H1 (cell line): ENCODE data around the gene STK31. TPM values are rescaled to one million over a fixed set of nuclear protein-coding genes. Genes with fewer than 3 reads are reported as not detected.

Source experiments
- CTCF ChIA-PET: fragments of 300-600 bp; sonication (Branson Sonifier 250); formaldehyde crosslinking; loops from one replicate; lab custom pipeline; 2021; ENCODE audit not compliant: partially characterized antibody; lab: Charles Lee
- POLR2A ChIA-PET: fragments of 300-600 bp; sonication (Branson Sonifier 250); formaldehyde crosslinking; loops from one replicate; lab custom pipeline; 2021; ENCODE audit warnings: inconsistent platforms; ENCODE audit not compliant: partially characterized antibody; lab: Charles Lee
- DNase-seq, 2 experiments: peaks; one replicate each; pipeline versions ENCODE4 v3.0.0 to v3.0.0-alpha.2; 2010 to 2022; ENCODE audit warnings: low spot score in 2 of 2, low read depth in 1 of 2, mixed read lengths in 1 of 2
- FAIRE-seq: peaks from 2 replicates; lab custom pipeline; 2011; peaks lifted over from hg19 to GRCh38; lab: Jason Lieb, UNC
- H2AFZ ChIP-seq: 2 replicates; pipeline ENCODE4 v1.8.1; 2012; ENCODE audit warnings: low read length, inconsistent platforms
- H2AK5ac ChIP-seq: 2 replicates; pipeline ENCODE4 v1.6.1; 2013; ENCODE audit warnings: low read depth, low read length
- H2BK120ac ChIP-seq: replicated peaks from 2 replicates; pipeline ENCODE3; 2013; ENCODE audit warnings: low read depth, low read length, inconsistent platforms
- H2BK12ac ChIP-seq: 2 replicates; pipeline ENCODE4 v1.6.1; 2013; ENCODE audit warnings: low read depth, low read length
- H2BK15ac ChIP-seq: 2 replicates; pipeline ENCODE4 v1.6.1; 2013; ENCODE audit warnings: low read length
- H2BK20ac ChIP-seq: 2 replicates; pipeline ENCODE4 v1.6.1; 2013; ENCODE audit warnings: low read length
- H2BK5ac ChIP-seq: 2 replicates; pipeline ENCODE4 v1.6.1; 2013; ENCODE audit warnings: low read depth, low read length
- H3K14ac ChIP-seq: 2 replicates; pipeline ENCODE4 v1.6.1; 2013; ENCODE audit warnings: inconsistent platforms; ENCODE audit not compliant: insufficient read length
- H3K18ac ChIP-seq: 2 replicates; pipeline ENCODE4 v1.6.1; 2013; ENCODE audit warnings: low read length; ENCODE audit errors: extremely low read depth
- H3K23ac ChIP-seq: 2 replicates; pipeline ENCODE4 v1.6.1; 2013; ENCODE audit warnings: inconsistent platforms; ENCODE audit not compliant: insufficient read length
- H3K23me2 ChIP-seq: 2 replicates; pipeline ENCODE4 v1.6.1; 2013; ENCODE audit warnings: low read depth, low read length
- H3K27ac ChIP-seq: 2 replicates; pipeline ENCODE4 v1.6.1; 2011; ENCODE audit warnings: low read depth, low read length, inconsistent platforms
- H3K27me3 ChIP-seq, 4 experiments: replicated peaks in 1 of 4; 1 replicate in 1 of 4; 2 replicates in 3 of 4; pipeline versions ENCODE4 v1.6.1 to v1.8.1; 2011 to 2013; ENCODE audit warnings: low read length in 3 of 4, mild to moderate bottlenecking in 3 of 4, inconsistent platforms in 2 of 4, mixed read lengths in 2 of 4, moderate library complexity in 1 of 4; ENCODE audit not compliant: control insufficient read depth in 3 of 4, insufficient read depth in 3 of 4; ENCODE audit errors: extremely low read depth in 1 of 4
- H3K36me3 ChIP-seq, 4 experiments: 2 replicates each; pipeline versions ENCODE4 v1.6.1 to v1.8.1; 2011 to 2013; ENCODE audit warnings: mild to moderate bottlenecking in 4 of 4, low read length in 3 of 4, moderate library complexity in 2 of 4, control low read depth in 1 of 4, inconsistent platforms in 1 of 4; ENCODE audit not compliant: insufficient read depth in 4 of 4, control insufficient read depth in 2 of 4
- H3K4ac ChIP-seq: replicated peaks from 2 replicates; pipeline ENCODE3; 2013; ENCODE audit warnings: low read length, low read depth, mixed read lengths, inconsistent platforms; ENCODE audit not compliant: insufficient read length
- H3K4me1 ChIP-seq, 4 experiments: replicated peaks in 1 of 4; 1 replicate in 1 of 4; 2 replicates in 3 of 4; pipeline versions ENCODE4 v1.6.1 to v1.8.1; 2011 to 2013; ENCODE audit warnings: low read length in 3 of 4, inconsistent platforms in 2 of 4, mixed read lengths in 1 of 4; ENCODE audit not compliant: insufficient read depth in 4 of 4, control insufficient read depth in 3 of 4
- H3K4me2 ChIP-seq, 2 experiments: 2 replicates each; pipeline versions ENCODE4 v1.6.1 to v1.8.1; 2011 to 2013; ENCODE audit warnings: low read depth in 2 of 2, low read length in 2 of 2, control low read depth in 1 of 2, inconsistent platforms in 1 of 2, mild to moderate bottlenecking in 1 of 2; ENCODE audit not compliant: insufficient read depth in 1 of 2
- H3K4me3 ChIP-seq, 4 experiments: fragments of 200-600, 300-600 bp in 1 of 4; sonication (generic), shearing (Covaris generic), sonication (Bioruptor Twin) in 1 of 4; 2 replicates each; pipeline versions ENCODE4 v1.5.1 to v1.8.1; 2011 to 2016; ENCODE audit warnings: low read length in 4 of 4, low read depth in 3 of 4, control low read depth in 2 of 4, inconsistent platforms in 2 of 4, mild to moderate bottlenecking in 2 of 4, mixed read lengths in 1 of 4, moderate library complexity in 1 of 4; ENCODE audit not compliant: insufficient read depth in 2 of 4; ENCODE audit errors: extremely low read depth in 1 of 4
- H3K56ac ChIP-seq: replicated peaks from 2 replicates; pipeline ENCODE3; 2013; ENCODE audit warnings: low read depth, mild to moderate bottlenecking, mixed read lengths, low read length, inconsistent platforms; ENCODE audit not compliant: insufficient read length
- H3K79me1 ChIP-seq: 2 replicates; pipeline ENCODE4 v1.6.1; 2013; ENCODE audit warnings: low read depth, low read length, control low read depth
- H3K79me2 ChIP-seq, 2 experiments: 2 replicates each; pipeline versions ENCODE4 v1.6.1 to v1.8.1; 2012 to 2013; ENCODE audit warnings: low read length in 2 of 2, mild to moderate bottlenecking in 2 of 2, inconsistent platforms in 1 of 2; ENCODE audit not compliant: insufficient read depth in 2 of 2, control insufficient read depth in 1 of 2
- H3K9ac ChIP-seq, 4 experiments: replicated peaks in 1 of 4; 1 replicate in 1 of 4; 2 replicates in 3 of 4; pipeline versions ENCODE4 v1.6.1 to v1.8.1; 2011 to 2013; ENCODE audit warnings: low read depth in 3 of 4, low read length in 3 of 4, control low read depth in 2 of 4, mild to moderate bottlenecking in 2 of 4, moderate library complexity in 2 of 4, inconsistent platforms in 1 of 4; ENCODE audit errors: extremely low read depth in 1 of 4
- H3K9me3 ChIP-seq, 2 experiments: 2 replicates each; pipeline versions ENCODE4 v1.6.1 to v1.8.1; 2012 to 2013; ENCODE audit warnings: mild to moderate bottlenecking in 2 of 2, moderate library complexity in 2 of 2, control low read depth in 1 of 2, inconsistent platforms in 1 of 2, low read depth in 1 of 2, low read length in 1 of 2, mixed read lengths in 1 of 2; ENCODE audit not compliant: insufficient read depth in 2 of 2
- H4K20me1 ChIP-seq, 2 experiments: replicated peaks in 1 of 2; 2 replicates each; pipeline versions ENCODE3 to v1.8.1; 2011 to 2013; ENCODE audit warnings: inconsistent platforms in 2 of 2, low read length in 2 of 2, mild to moderate bottlenecking in 1 of 2; ENCODE audit not compliant: insufficient read depth in 2 of 2, control insufficient read depth in 1 of 2
- H4K5ac ChIP-seq: 2 replicates; pipeline ENCODE4 v1.6.1; 2013; ENCODE audit warnings: low read length, low read depth, mixed read lengths, inconsistent platforms; ENCODE audit not compliant: insufficient read length
- H4K8ac ChIP-seq: 2 replicates; pipeline ENCODE4 v1.8.0; 2013; ENCODE audit warnings: mild to moderate bottlenecking, moderate library complexity, low read length, inconsistent platforms; ENCODE audit not compliant: insufficient read depth; ENCODE audit errors: extremely low read depth
- H4K91ac ChIP-seq: replicated peaks from 2 replicates; pipeline ENCODE3; 2013; ENCODE audit warnings: low read length, mixed read lengths, inconsistent platforms; ENCODE audit not compliant: insufficient read length
- CTCF ChIP-seq, 3 experiments: IDR thresholded peaks; 1 replicate in 2 of 3; 2 replicates in 1 of 3; pipeline versions ENCODE4 v1.5.1 to v1.6.1; 2011; ENCODE audit warnings: low read length in 3 of 3, mild to moderate bottlenecking in 3 of 3, inconsistent platforms in 2 of 3, low read depth in 1 of 3, moderate library complexity in 1 of 3; ENCODE audit not compliant: insufficient read depth in 1 of 3; ENCODE audit errors: control extremely low read depth in 1 of 3
- PHF8 ChIP-seq: fragments of 200-600 bp; sonication (generic); conservative IDR thresholded peaks from 2 replicates; pipeline ENCODE4 v1.7.1; 2012; ENCODE audit warnings: low read depth, mild to moderate bottlenecking, inconsistent platforms, low read length, moderate library complexity
- WGBS, 2 experiments: shearing (Covaris generic) in 1 of 2; methylation state at CpG; one replicate each; pipeline versions ENCODE4 v1.1.6 to v1.1.7; 2013 to 2015; ENCODE audit warnings: low lambda C conversion rate in 2 of 2, mixed read lengths in 2 of 2, inconsistent platforms in 1 of 2, low coverage in 1 of 2, missing lambda C conversion rate in 1 of 2; ENCODE audit not compliant: insufficient replicate concordance in 2 of 2, insufficient coverage in 1 of 2, insufficient read length in 1 of 2; ENCODE audit errors: extremely low coverage in 1 of 2, missing lambda C conversion rate in 1 of 2; 5-methylcytosine and 5-hydroxymethylcytosine counted together
- polyA plus RNA-seq, 7 experiments: library from polyadenylated mRNA; depleted of rRNA in 3 of 7; stranded (reverse) in 5 of 7; unstranded in 2 of 7; fragments of >200 nt in 5 of 7; fragments of 200-250 nt in 2 of 7; gene quantifications; 1 replicate in 5 of 7; 2 replicates in 1 of 7; 4 replicates in 1 of 7; pipeline versions ENCODE4 v1.2.1 to v1.2.3, GENCODE V29; 2011 to 2013; ENCODE audit warnings: missing spikeins in 2 of 7, mixed read lengths in 2 of 7
- total RNA-seq: library from RNA; stranded (reverse); fragmentation: NEBNext Ultra II Directional; extraction: Animal tissue kit (Norgen Biotek cat#: 25700); gene quantifications from 2 replicates; pipeline ENCODE4 v1.2.1, GENCODE V29; 2021

Gene STK31
- total and polyA plus RNA-seq, 2 of the 8 experiments (the other 6 are each of a cell fraction or from before 2014, with no cell fraction given) = 0.15 to 0.32 TPM

GRCh38 chr7:23811540-23811939, 101.5 kb downstream of the STK31 start:
- Histone ChIP-seq H3K27ac (no peak overlapping the region), H3K4ac (no peak overlapping the region), H4K8ac (no peak overlapping the region), H3K14ac (no peak overlapping the region), H2BK5ac (no peak overlapping the region), H4K20me1 (no peaks in the 10 kb centered on the region), H3K56ac (no peak overlapping the region), H2BK120ac (no peak overlapping the region), H3K23ac (no peak overlapping the region), H2AK5ac (no peak overlapping the region), H3K36me3 (no peaks in the 10 kb centered on the region), H3K4me2 (no peak overlapping the region), H3K9ac (no peak overlapping the region), H2AFZ (no peak overlapping the region), H3K23me2 (no peaks in the 10 kb centered on the region), H3K27me3 (no peaks in the 10 kb centered on the region), H3K79me1 (no peaks in the 10 kb centered on the region), H3K18ac (no peak overlapping the region), H3K4me1 (no peaks in the 10 kb centered on the region), H3K4me3 (no peak overlapping the region), H4K5ac (no peak overlapping the region), H3K9me3 (0 out of 4 replicates have a peak, but pooled peaks cover 0 to 7% of the 10 kb centered on the region in 2 experiments), H2BK15ac (no peak overlapping the region), H2BK12ac (no peak overlapping the region), H4K91ac (no peak overlapping the region), H2BK20ac (no peak overlapping the region), H3K79me2 (no peaks in the 10 kb centered on the region)
- FAIRE-seq = no peak
- POLR2A ChIA-PET = no interaction called here
- TF ChIP-seq PHF8 = no peak
- peak in 1 of 3 experiments; percentile 37; a peak in 1 of 4 replicates for TF ChIP-seq CTCF (IDR thresholded peaks at IDR 0.05; ENCODE audit: control extremely low read depth in 1 of 3, insufficient read depth in 1 of 3, low read depth in 1 of 3, low read length in 3 of 3)
- WGBS, 2 experiments = 92% methylated on average over 1 of the region's 1 CpG; no CpG with 5 or more reads in 1 of the 2 experiments
- DNase-seq = no peak
- CTCF ChIA-PET = interaction anchor here (1.4 kb wide), 1 partner anchor 10 kb away, joined by 10 read pairs; no protein-coding TSS in a partner anchor
